Measurements from ENCODE around the gene CDHR1. TPM values are rescaled to one million over a fixed set of nuclear protein-coding genes. Genes with fewer than 3 reads are reported as not detected.

CDHR1 gene
- total RNA-seq, 1 experiment from 2014 or later: 0.39 TPM

DNA sequence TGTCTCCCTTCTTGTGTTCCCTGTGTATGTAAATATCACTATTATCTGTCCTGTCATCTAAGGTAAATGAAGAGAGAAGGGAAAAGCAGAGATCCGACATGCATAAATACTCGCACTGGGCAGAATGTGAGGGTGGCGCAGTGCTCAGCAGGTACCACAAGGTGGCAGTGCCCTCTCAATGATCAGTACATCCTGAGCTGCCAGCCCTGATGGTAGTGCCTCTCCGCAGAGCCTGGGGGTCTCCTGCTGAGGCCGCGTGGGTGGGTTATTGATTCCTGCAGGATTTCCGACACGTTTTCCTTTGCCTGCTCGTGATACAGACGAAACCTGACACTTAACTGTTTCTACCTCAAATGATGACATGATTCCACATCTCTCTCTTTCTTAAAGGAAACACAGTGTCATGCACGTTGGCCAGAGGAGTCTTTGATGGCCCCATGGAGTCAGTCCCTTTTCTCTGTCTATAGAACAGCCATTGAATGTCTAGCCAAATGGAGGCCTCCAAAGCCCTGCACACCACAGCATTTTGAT lies 70.3 kb downstream of the CDHR1 start:
- in situ Hi-C loops (cut with HindIII; ENCODE audit: low pct_unique_long_range_greater_than_20kb, low sequenced_read_pairs): no loop called here
- POLR2A ChIA-PET: no interaction called here

DNA sequence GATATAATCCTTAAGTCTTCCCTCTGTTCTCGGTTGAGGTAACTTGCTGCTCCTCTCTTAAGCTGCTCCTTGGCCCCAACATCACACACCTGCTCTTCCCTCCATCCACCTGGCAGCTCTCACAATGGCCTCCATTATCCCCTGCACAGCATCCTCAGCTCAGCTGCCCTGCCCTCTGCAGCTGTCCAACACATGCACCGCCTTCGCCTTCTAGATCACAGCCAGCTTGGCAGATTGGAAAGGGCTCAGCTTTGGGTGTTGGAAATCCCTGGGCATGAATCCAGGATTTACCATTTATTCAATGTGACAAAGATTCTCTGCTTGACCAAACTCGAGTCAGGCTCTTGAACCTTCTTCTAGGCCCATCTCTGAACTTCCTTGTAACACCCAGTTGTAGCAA lies 71.1 kb downstream of the CDHR1 start:
- ATAC-seq (no peak), DNase-seq (ENCODE audit: low read depth, low spot score) (no peak)
- H3K27me3 ChIP-seq (ENCODE audit: control insufficient read depth, insufficient read depth, low read length): peaks cover 3% of the 10 kb centered on the region; the same call in 1 of the 2 replicates
- H3K9me3 ChIP-seq (ENCODE audit: control insufficient read depth, insufficient read depth, low read depth, low read length): no peaks in the 10 kb centered on the region
- no peaks in the 10 kb centered on the region for H3K36me3 ChIP-seq (ENCODE audit: control insufficient read depth, insufficient read depth, low read length)
- H3K4me1 ChIP-seq (ENCODE audit: control insufficient read depth, insufficient read depth, low read length): no peaks in the 10 kb centered on the region
- intact Hi-C loops (cut with micrococcal nuclease; ENCODE audit: unreplicated experiment) (no loop called here), in situ Hi-C loops (cut with HindIII; ENCODE audit: low pct_unique_long_range_greater_than_20kb, low sequenced_read_pairs) (no loop called here)
- H3K4me3 ChIP-seq (ENCODE audit: low read depth in 2 of 2, low read length in 2 of 2): no peak overlapping the region
- H3K27ac ChIP-seq (ENCODE audit: low read length): no peak overlapping the region
- ChIA-PET CTCF (interaction anchor here (1.3 kb wide), 1 partner anchor 275 kb away, joined by 4 read pairs; no protein-coding TSS in a partner anchor), POLR2A (no interaction called here)
- no TSS peak for BruUV-seq (replicated peaks)
- no peak for TF ChIP-seq SIN3A (IDR thresholded peaks at IDR 0.05; ENCODE audit: borderline replicate concordance, insufficient read depth, low read depth, low read length)
- no peak for TF ChIP-seq TCF7L2 (IDR thresholded peaks at IDR 0.05; ENCODE audit: low read depth, low read length)
- no peak for TF ChIP-seq POLR2AphosphoS5 (IDR thresholded peaks at IDR 0.05; ENCODE audit: low read depth, low read length)
- TF ChIP-seq, protein P1, sequence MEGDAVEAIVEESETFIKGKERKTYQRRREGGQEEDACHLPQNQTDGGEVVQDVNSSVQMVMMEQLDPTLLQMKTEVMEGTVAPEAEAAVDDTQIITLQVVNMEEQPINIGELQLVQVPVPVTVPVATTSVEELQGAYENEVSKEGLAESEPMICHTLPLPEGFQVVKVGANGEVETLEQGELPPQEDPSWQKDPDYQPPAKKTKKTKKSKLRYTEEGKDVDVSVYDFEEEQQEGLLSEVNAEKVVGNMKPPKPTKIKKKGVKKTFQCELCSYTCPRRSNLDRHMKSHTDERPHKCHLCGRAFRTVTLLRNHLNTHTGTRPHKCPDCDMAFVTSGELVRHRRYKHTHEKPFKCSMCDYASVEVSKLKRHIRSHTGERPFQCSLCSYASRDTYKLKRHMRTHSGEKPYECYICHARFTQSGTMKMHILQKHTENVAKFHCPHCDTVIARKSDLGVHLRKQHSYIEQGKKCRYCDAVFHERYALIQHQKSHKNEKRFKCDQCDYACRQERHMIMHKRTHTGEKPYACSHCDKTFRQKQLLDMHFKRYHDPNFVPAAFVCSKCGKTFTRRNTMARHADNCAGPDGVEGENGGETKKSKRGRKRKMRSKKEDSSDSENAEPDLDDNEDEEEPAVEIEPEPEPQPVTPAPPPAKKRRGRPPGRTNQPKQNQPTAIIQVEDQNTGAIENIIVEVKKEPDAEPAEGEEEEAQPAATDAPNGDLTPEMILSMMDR (IDR thresholded peaks at IDR 0.05): no peak
- TF ChIP-seq, protein P2, sequence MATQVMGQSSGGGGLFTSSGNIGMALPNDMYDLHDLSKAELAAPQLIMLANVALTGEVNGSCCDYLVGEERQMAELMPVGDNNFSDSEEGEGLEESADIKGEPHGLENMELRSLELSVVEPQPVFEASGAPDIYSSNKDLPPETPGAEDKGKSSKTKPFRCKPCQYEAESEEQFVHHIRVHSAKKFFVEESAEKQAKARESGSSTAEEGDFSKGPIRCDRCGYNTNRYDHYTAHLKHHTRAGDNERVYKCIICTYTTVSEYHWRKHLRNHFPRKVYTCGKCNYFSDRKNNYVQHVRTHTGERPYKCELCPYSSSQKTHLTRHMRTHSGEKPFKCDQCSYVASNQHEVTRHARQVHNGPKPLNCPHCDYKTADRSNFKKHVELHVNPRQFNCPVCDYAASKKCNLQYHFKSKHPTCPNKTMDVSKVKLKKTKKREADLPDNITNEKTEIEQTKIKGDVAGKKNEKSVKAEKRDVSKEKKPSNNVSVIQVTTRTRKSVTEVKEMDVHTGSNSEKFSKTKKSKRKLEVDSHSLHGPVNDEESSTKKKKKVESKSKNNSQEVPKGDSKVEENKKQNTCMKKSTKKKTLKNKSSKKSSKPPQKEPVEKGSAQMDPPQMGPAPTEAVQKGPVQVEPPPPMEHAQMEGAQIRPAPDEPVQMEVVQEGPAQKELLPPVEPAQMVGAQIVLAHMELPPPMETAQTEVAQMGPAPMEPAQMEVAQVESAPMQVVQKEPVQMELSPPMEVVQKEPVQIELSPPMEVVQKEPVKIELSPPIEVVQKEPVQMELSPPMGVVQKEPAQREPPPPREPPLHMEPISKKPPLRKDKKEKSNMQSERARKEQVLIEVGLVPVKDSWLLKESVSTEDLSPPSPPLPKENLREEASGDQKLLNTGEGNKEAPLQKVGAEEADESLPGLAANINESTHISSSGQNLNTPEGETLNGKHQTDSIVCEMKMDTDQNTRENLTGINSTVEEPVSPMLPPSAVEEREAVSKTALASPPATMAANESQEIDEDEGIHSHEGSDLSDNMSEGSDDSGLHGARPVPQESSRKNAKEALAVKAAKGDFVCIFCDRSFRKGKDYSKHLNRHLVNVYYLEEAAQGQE (IDR thresholded peaks at IDR 0.05; ENCODE audit: insufficient read depth in 1 of 2, low read depth in 2 of 2, low read length in 1 of 2): no peak

More for the DNA sequence above, 70.3 kb downstream of the CDHR1 start:
- CTCF ChIA-PET: interaction anchor here (0.6 to 1.3 kb wide), 3 partner anchors 80 to 276 kb away, joined by 3 to 9 read pairs (median 4); no protein-coding TSS in a partner anchor
- DNase-seq (ENCODE audit: low read depth, low spot score) (peak; percentile 73), ATAC-seq (peak; percentile 96)
- TF ChIP-seq, protein P1 (IDR thresholded peaks at IDR 0.05): peak; percentile 98
- TF ChIP-seq POLR2AphosphoS5 (IDR thresholded peaks at IDR 0.05; ENCODE audit: low read depth, low read length): no peak
- H3K27me3 ChIP-seq (ENCODE audit: control insufficient read depth, insufficient read depth, low read length): peaks cover 3% of the 10 kb centered on the region; the same call in 1 of the 2 replicates
- H3K27ac ChIP-seq (ENCODE audit: low read length): no peak overlapping the region
- intact Hi-C loops (cut with micrococcal nuclease; ENCODE audit: unreplicated experiment): loop anchor here (1.0 to 5.0 kb wide), 2 partner anchors 98 to 273 kb away; no protein-coding TSS in a partner anchor
- no TSS peak for BruUV-seq (replicated peaks)
- H3K4me1 ChIP-seq (ENCODE audit: control insufficient read depth, insufficient read depth, low read length): no peaks in the 10 kb centered on the region
- no peaks in the 10 kb centered on the region for H3K9me3 ChIP-seq (ENCODE audit: control insufficient read depth, insufficient read depth, low read depth, low read length)
- no peak overlapping the region for H3K4me3 ChIP-seq (ENCODE audit: low read depth in 2 of 2, low read length in 2 of 2)
- no peaks in the 10 kb centered on the region for H3K36me3 ChIP-seq (ENCODE audit: control insufficient read depth, insufficient read depth, low read length)

Measured in Panc1 (cell line).